GM23338 (cell line): ENCODE data around the gene FBXW11.

Source experiments
- CREB1 ChIP-seq: fragments of 250-450 bp; sonication (Bioruptor Pico); IDR thresholded peaks from 2 replicates; pipeline ENCODE4 v1.5.0; 2020; ENCODE audit warnings: low read depth, mild to moderate bottlenecking, moderate library complexity
- EZH2 ChIP-seq: fragments of 200-600 bp; sonication (generic); IDR thresholded peaks from one replicate; pipeline ENCODE4 v1.8.0; 2017; ENCODE audit warnings: antibody characterized with exemption, mild to moderate bottlenecking, low read depth; ENCODE audit not compliant: unreplicated experiment
- EZH2phosphoT487 ChIP-seq: fragments of 200-600 bp; sonication (generic); IDR thresholded peaks from one replicate; pipeline ENCODE4 v1.8.1; 2018; ENCODE audit warnings: antibody characterized with exemption; ENCODE audit not compliant: unreplicated experiment
- JUNB ChIP-seq: IDR thresholded peaks from one replicate; pipeline ENCODE4 v1.6.1; 2016; ENCODE audit warnings: antibody characterized with exemption; ENCODE audit not compliant: unreplicated experiment
- NANOG ChIP-seq: IDR thresholded peaks from 2 replicates; pipeline ENCODE4 v1.6.1; 2016; ENCODE audit warnings: antibody characterized with exemption, borderline replicate concordance
- POLR2AphosphoS5 ChIP-seq: IDR thresholded peaks from 2 replicates; pipeline ENCODE4 v1.6.1; 2016; ENCODE audit warnings: antibody characterized with exemption, low read depth
- STAT1 ChIP-seq: IDR thresholded peaks from one replicate; pipeline ENCODE4 v1.6.1; 2016; ENCODE audit warnings: antibody characterized with exemption; ENCODE audit not compliant: unreplicated experiment
- ZNF331 ChIP-seq: fragments of 250-450 bp; sonication (Bioruptor Pico); IDR thresholded peaks from 2 replicates; pipeline ENCODE4 v1.5.0; 2020; ENCODE audit warnings: low read depth, mild to moderate bottlenecking, moderate library complexity
- TF ChIP-seq, protein P1 (sequence below), 2 experiments: fragments of 200-600 bp in 1 of 2; sonication (generic) in 1 of 2; conservative IDR thresholded peaks; 2 replicates each; pipeline versions ENCODE4 v1.5.1 to v1.6.1; 2016 to 2017; ENCODE audit warnings: antibody characterized with exemption in 2 of 2, low read depth in 2 of 2, mild to moderate bottlenecking in 2 of 2, moderate library complexity in 1 of 2
- TF ChIP-seq, protein P2 (sequence below): IDR thresholded peaks from one replicate; pipeline ENCODE4 v1.6.1; 2018; ENCODE audit warnings: antibody characterized with exemption; ENCODE audit not compliant: unreplicated experiment
- TF ChIP-seq, protein P3 (sequence below): IDR thresholded peaks from 2 replicates; pipeline ENCODE4 v1.6.1; 2016; ENCODE audit warnings: antibody characterized with exemption

DNA sequence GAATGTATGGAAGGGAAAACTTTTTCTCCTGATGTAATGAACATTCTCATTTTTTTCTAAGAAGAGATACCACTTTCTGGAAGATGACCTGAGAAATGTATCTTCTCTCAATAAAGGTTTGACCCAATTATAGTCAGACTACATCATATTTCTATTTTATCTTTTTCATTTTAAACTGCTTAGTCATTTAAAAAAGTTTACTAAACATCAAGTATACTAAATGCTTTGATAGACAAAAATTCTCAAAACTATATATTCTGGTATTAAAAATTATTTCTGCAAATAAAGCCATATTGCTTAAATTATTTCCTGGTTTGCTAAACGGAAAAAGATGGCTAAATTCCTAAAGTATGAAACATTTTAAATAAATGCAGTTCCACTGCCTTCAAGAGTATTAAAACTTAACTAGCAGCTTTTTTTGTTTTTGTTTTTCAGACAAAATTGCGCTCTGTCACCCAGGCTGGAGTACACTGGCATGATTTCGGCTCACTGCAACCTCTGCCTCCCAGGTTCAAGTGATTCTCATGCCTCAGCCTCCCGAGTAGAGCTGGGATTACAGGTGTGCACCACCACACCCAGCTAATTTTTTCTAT is 37.1 kb downstream of the FBXW11 start:
- TF ChIP-seq, protein P1, sequence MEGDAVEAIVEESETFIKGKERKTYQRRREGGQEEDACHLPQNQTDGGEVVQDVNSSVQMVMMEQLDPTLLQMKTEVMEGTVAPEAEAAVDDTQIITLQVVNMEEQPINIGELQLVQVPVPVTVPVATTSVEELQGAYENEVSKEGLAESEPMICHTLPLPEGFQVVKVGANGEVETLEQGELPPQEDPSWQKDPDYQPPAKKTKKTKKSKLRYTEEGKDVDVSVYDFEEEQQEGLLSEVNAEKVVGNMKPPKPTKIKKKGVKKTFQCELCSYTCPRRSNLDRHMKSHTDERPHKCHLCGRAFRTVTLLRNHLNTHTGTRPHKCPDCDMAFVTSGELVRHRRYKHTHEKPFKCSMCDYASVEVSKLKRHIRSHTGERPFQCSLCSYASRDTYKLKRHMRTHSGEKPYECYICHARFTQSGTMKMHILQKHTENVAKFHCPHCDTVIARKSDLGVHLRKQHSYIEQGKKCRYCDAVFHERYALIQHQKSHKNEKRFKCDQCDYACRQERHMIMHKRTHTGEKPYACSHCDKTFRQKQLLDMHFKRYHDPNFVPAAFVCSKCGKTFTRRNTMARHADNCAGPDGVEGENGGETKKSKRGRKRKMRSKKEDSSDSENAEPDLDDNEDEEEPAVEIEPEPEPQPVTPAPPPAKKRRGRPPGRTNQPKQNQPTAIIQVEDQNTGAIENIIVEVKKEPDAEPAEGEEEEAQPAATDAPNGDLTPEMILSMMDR (conservative IDR thresholded peaks at IDR 0.05; ENCODE audit: low read depth in 2 of 2), result no peak
- TF ChIP-seq POLR2AphosphoS5 (no peak), EZH2phosphoT487 (no peak), JUNB (no peak), EZH2 (no peak), CREB1 (CRISPR knock-in tag) (no peak), NANOG (no peak), ZNF331 (CRISPR knock-in tag) (no peak), STAT1 (no peak)
- TF ChIP-seq, protein P2, sequence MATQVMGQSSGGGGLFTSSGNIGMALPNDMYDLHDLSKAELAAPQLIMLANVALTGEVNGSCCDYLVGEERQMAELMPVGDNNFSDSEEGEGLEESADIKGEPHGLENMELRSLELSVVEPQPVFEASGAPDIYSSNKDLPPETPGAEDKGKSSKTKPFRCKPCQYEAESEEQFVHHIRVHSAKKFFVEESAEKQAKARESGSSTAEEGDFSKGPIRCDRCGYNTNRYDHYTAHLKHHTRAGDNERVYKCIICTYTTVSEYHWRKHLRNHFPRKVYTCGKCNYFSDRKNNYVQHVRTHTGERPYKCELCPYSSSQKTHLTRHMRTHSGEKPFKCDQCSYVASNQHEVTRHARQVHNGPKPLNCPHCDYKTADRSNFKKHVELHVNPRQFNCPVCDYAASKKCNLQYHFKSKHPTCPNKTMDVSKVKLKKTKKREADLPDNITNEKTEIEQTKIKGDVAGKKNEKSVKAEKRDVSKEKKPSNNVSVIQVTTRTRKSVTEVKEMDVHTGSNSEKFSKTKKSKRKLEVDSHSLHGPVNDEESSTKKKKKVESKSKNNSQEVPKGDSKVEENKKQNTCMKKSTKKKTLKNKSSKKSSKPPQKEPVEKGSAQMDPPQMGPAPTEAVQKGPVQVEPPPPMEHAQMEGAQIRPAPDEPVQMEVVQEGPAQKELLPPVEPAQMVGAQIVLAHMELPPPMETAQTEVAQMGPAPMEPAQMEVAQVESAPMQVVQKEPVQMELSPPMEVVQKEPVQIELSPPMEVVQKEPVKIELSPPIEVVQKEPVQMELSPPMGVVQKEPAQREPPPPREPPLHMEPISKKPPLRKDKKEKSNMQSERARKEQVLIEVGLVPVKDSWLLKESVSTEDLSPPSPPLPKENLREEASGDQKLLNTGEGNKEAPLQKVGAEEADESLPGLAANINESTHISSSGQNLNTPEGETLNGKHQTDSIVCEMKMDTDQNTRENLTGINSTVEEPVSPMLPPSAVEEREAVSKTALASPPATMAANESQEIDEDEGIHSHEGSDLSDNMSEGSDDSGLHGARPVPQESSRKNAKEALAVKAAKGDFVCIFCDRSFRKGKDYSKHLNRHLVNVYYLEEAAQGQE, result no peak
- TF ChIP-seq, protein P3, sequence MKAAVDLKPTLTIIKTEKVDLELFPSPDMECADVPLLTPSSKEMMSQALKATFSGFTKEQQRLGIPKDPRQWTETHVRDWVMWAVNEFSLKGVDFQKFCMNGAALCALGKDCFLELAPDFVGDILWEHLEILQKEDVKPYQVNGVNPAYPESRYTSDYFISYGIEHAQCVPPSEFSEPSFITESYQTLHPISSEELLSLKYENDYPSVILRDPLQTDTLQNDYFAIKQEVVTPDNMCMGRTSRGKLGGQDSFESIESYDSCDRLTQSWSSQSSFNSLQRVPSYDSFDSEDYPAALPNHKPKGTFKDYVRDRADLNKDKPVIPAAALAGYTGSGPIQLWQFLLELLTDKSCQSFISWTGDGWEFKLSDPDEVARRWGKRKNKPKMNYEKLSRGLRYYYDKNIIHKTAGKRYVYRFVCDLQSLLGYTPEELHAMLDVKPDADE, result no peak
